Sigmoid colon (tissue), 7 donors: ENCODE results near the gene SELENOS. TPM values are rescaled to one million over a fixed set of nuclear protein-coding genes. Genes with fewer than 3 reads are reported as not detected.

Experiments used
- DNase-seq: peaks from one replicate; pipeline ENCODE4 v3.0.0-alpha.2; 2019
- H3K27ac ChIP-seq, 4 donors: fragments of 200-600 bp; sonication (generic); one replicate each; pipeline ENCODE4 v1.5.1; 2016 to 2019; ENCODE audit warnings: mild to moderate bottlenecking in 1 of 4
- H3K27me3 ChIP-seq, 3 donors: fragments of 200-600 bp; sonication (generic); one replicate each; pipeline ENCODE4 v1.5.1; 2019; ENCODE audit warnings: mild to moderate bottlenecking in 1 of 3
- H3K36me3 ChIP-seq, 4 donors: fragments of 200-600 bp; sonication (generic); one replicate each; pipeline ENCODE4 v1.5.1; 2016 to 2019
- H3K4me1 ChIP-seq, 4 donors: fragments of 200-600 bp; sonication (generic); one replicate each; pipeline ENCODE4 v1.5.1; 2017 to 2019
- H3K4me3 ChIP-seq, 4 donors: fragments of 200-600 bp; sonication (generic); one replicate each; pipeline ENCODE4 v1.5.1; 2017 to 2019; ENCODE audit warnings: mild to moderate bottlenecking in 2 of 4, moderate library complexity in 1 of 4
- H3K9me3 ChIP-seq, 4 donors: fragments of 200-600 bp in 3 of 4; sonication (generic) in 3 of 4; one replicate each; pipeline versions ENCODE4 v1.5.1 to v1.6.1; 2013 to 2019
- CTCF ChIP-seq, 4 experiments: fragments of 450-650 bp in 3 of 4; fragments of 200-600 bp in 1 of 4; IDR thresholded peaks; one replicate each; pipeline ENCODE4 v1.5.1; 2016 to 2019; ENCODE audit warnings: antibody characterized with exemption in 4 of 4, mild to moderate bottlenecking in 3 of 4, moderate library complexity in 2 of 4
- EP300 ChIP-seq, 4 donors: sonication (generic); formaldehyde crosslinking; IDR thresholded peaks; one replicate each; pipeline ENCODE4 v1.6.1; 2017; ENCODE audit warnings: antibody characterized with exemption in 4 of 4
- POLR2A ChIP-seq, 2 donors: fragments of 450-650 bp; IDR thresholded peaks; one replicate each; pipeline ENCODE4 v1.6.1; 2016; ENCODE audit warnings: antibody characterized with exemption in 2 of 2, mild to moderate bottlenecking in 2 of 2, moderate library complexity in 2 of 2
- POLR2AphosphoS5 ChIP-seq, 4 donors: sonication (generic); formaldehyde crosslinking; IDR thresholded peaks; one replicate each; pipeline ENCODE4 v1.6.1; 2017; ENCODE audit warnings: antibody characterized with exemption in 4 of 4
- whole genome bisulfite sequencing, 2 donors: extraction: QIAGEN DNeasy Blood & Tissue Kit; methylation state at CpG; one replicate each; pipeline ENCODE4 v1.1.7; 2013; 5-methylcytosine and 5-hydroxymethylcytosine counted together
- intact Hi-C: fragments of 100-400 bp; cut with DNase I; formaldehyde crosslinking; loops from one replicate; pipeline ENCODE4 v1.15.1; 2023
- polyA plus RNA-seq, 3 donors: library from polyadenylated mRNA; stranded (reverse); fragments of 200-250 nt; gene quantifications; one replicate each; pipeline ENCODE4 v1.2.3, GENCODE V29; 2013
- total RNA-seq, 4 donors: library from RNA; depleted of rRNA; stranded (reverse); fragments of >200 nt; gene quantifications; one replicate each; pipeline ENCODE4 v1.1.0, GENCODE V29; 2016
- donor health status: healthy with polysubstance abuse.
- donor health status: Bipolar disorder and iron deficiency.
- donor health status: healthy.

Gene SELENOS
- total RNA-seq (10 to 100 TPM; 39.3 to 62.1 (median 44.1) TPM), polyA plus RNA-seq (100 to 1,000 TPM in 1 of 3 donors, 10 to 100 TPM in 2; 55.9 to 127 (median 66.1) TPM)

- TF ChIP-seq POLR2AphosphoS5 (IDR thresholded peaks at IDR 0.05) (peak; percentile 76 to 92 (median 84)), CTCF (IDR thresholded peaks at IDR 0.05) (no peak), EP300 (IDR thresholded peaks at IDR 0.05) (peak in 1 of 4 donors; percentile 73), POLR2A (IDR thresholded peaks at IDR 0.05) (peak; percentile 41 to 46)
- Histone ChIP-seq H3K9me3 (no peaks in the 10 kb centered on the region), H3K4me3 (peak within 1 kb of the TSS; percentile 86 to 95 (median 88)), H3K27ac (peak within 1 kb of the TSS; percentile 88 to 97 (median 92)), H3K36me3 (peaks cover 18 to 67% (median 36%) of the 10 kb centered on the region in 4 donors), H3K4me1 (peaks cover 0 to 22% (median 21%) of the 10 kb centered on the region in 4 donors), H3K27me3 (no peaks in the 10 kb centered on the region)
- peak; percentile 96 for DNase-seq
- 0% methylated on average over 91 of the region's 91 CpGs for WGBS, 2 donors
- intact Hi-C loops: loop anchor here (2.0 kb wide), 1 partner anchor 18 kb away; the partner anchor contains the start of gene SNRPA1
These were observed at the start of gene SELENOS for GRCh38 chr15:101277038-101277822. SELENOS (minus strand) TSS chr15:101277485; CDS start chr15:101277417, 68 bp downstream.

- TF ChIP-seq CTCF (IDR thresholded peaks at IDR 0.05) (no peak), EP300 (IDR thresholded peaks at IDR 0.05) (no peak), POLR2AphosphoS5 (IDR thresholded peaks at IDR 0.05) (no peak), POLR2A (IDR thresholded peaks at IDR 0.05) (no peak)
- WGBS, 2 donors: 84 to 91% methylated on average over 21 of the region's 21 CpGs
- no peaks in the 10 kb centered on the region for H3K36me3 ChIP-seq
These were observed 49.3 kb upstream of the SELENOS start for GRCh38 chr15:101326462-101327146.

GRCh38 chr15:101326026-101326315 lies 48.7 kb upstream of the SELENOS start:
- WGBS, 2 donors: 93 to 95% methylated on average over 8 of the region's 8 CpGs
- TF ChIP-seq EP300 (IDR thresholded peaks at IDR 0.05): no peak
- no peak for TF ChIP-seq CTCF (IDR thresholded peaks at IDR 0.05)
- TF ChIP-seq POLR2A (IDR thresholded peaks at IDR 0.05): no peak
- TF ChIP-seq POLR2AphosphoS5 (IDR thresholded peaks at IDR 0.05): no peak
- no peak overlapping the region for H3K27ac ChIP-seq
- H3K9me3 ChIP-seq: no peaks in the 10 kb centered on the region
- H3K4me1 ChIP-seq: no peaks in the 10 kb centered on the region
- no peaks in the 10 kb centered on the region for H3K36me3 ChIP-seq
- no peak overlapping the region for H3K4me3 ChIP-seq
- peaks cover 0 to 6% (median 2%) of the 10 kb centered on the region in 3 donors for H3K27me3 ChIP-seq
- intact Hi-C loops: no loop called here
- DNase-seq: no peak

More at GRCh38 chr15:101326462-101327146, 49.3 kb upstream of the SELENOS start:
- intact Hi-C loops: no loop called here
- Histone ChIP-seq H3K27me3 (peaks cover 0 to under 1% (median 0%) of the 10 kb centered on the region in 3 donors), H3K4me3 (no peak overlapping the region), H3K9me3 (no peaks in the 10 kb centered on the region), H3K27ac (no peak overlapping the region), H3K4me1 (no peaks in the 10 kb centered on the region)
- no peak for DNase-seq

- Histone ChIP-seq H3K4me1 (no peaks in the 10 kb centered on the region), H3K36me3 (no peaks in the 10 kb centered on the region)
- WGBS, 2 donors: 92 to 95% methylated on average over 19 of the region's 19 CpGs
These were observed 48.2 kb upstream of the SELENOS start for GRCh38 chr15:101325263-101326025.

More at GRCh38 chr15:101325263-101326025, 48.2 kb upstream of the SELENOS start:
- no peak overlapping the region for H3K4me3 ChIP-seq
- no peak overlapping the region for H3K27ac ChIP-seq
- no peak for DNase-seq
- no peaks in the 10 kb centered on the region for H3K9me3 ChIP-seq
- TF ChIP-seq EP300 (IDR thresholded peaks at IDR 0.05) (no peak), POLR2AphosphoS5 (IDR thresholded peaks at IDR 0.05) (no peak), CTCF (IDR thresholded peaks at IDR 0.05) (no peak), POLR2A (IDR thresholded peaks at IDR 0.05) (no peak)
- intact Hi-C loops: no loop called here
- H3K27me3 ChIP-seq: peaks cover 0 to 12% (median 7%) of the 10 kb centered on the region in 3 donors
